Vagina (tissue), 2 donors: ENCODE measurements around the gene TECTB.

Experiments
- CTCF ChIP-seq, 3 experiments: fragments of 450-650 bp in 2 of 3; fragments of 200-600 bp in 1 of 3; sonication (generic) in 1 of 3; IDR thresholded peaks; one replicate each; pipeline ENCODE4 v1.5.1; 2017 to 2019; ENCODE audit warnings: antibody characterized with exemption in 3 of 3, mild to moderate bottlenecking in 2 of 3, moderate library complexity in 2 of 3
- POLR2A ChIP-seq, 2 donors: fragments of 450-650 bp; IDR thresholded peaks; one replicate each; pipeline ENCODE4 v1.6.1; 2017; ENCODE audit warnings: antibody characterized with exemption in 2 of 2, mild to moderate bottlenecking in 2 of 2, moderate library complexity in 2 of 2
- POLR2AphosphoS5 ChIP-seq, 2 donors: sonication (generic); formaldehyde crosslinking; IDR thresholded peaks; one replicate each; pipeline ENCODE4 v1.9.0; 2017; ENCODE audit warnings: antibody characterized with exemption in 2 of 2, mild to moderate bottlenecking in 2 of 2, low read depth in 1 of 2; ENCODE audit not compliant: insufficient read depth in 1 of 2

GRCh38 chr10:112307358-112308124 lies 24.3 kb downstream of the TECTB start:
- TF ChIP-seq CTCF (IDR thresholded peaks at IDR 0.05) (peak in 1 of 3 experiments; percentile 2), POLR2A (IDR thresholded peaks at IDR 0.05) (no peak), POLR2AphosphoS5 (IDR thresholded peaks at IDR 0.05; ENCODE audit: insufficient read depth in 1 of 2, low read depth in 1 of 2) (no peak)
